HG03558 (cell line): ENCODE measurements around the gene CFAP97.
"Not testable (repeated sequence)": the region's sequence is repeated elsewhere in the genome, so short reads cannot be mapped to it uniquely, and the experiment has no call there.

Experiments used
- ATAC-seq: cut with Tn5 transposase; IDR thresholded peaks from one replicate; pipeline ENCODE4 v1.9.1; 2021; ENCODE audit warnings: moderate number of reproducible peaks; ENCODE audit not compliant: unreplicated experiment; ENCODE audit errors: extremely low read depth

CFAP97 gene

GRCh38 chr4:185144601-185145240 lies 59.1 kb downstream of the CFAP97 start:
- no peak for ATAC-seq

- no peak for ATAC-seq
Measured at GRCh38 chr4:185143601-185143969, 60.2 kb downstream of the CFAP97 start.

GRCh38 chr4:185142912-185143600 lies 60.7 kb downstream of the CFAP97 start, which contains the start of gene SLC25A4:
TSS of gene SLC25A4 (plus strand) at chr4:185143266. CDS start at chr4:185143373, 107 bp downstream.
- ATAC-seq: peak; percentile 87

- ATAC-seq: no peak
Measured at GRCh38 chr4:185142564-185142911, 61.3 kb downstream of the CFAP97 start.

GRCh38 chr4:185141777-185142176 lies 62.0 kb downstream of the CFAP97 start:
- no peak for ATAC-seq

- ATAC-seq: no peak
Measured at GRCh38 chr4:185139736-185140135, 64.1 kb downstream of the CFAP97 start.

- no peak for ATAC-seq
Measured at GRCh38 chr4:185138161-185138560, 65.6 kb downstream of the CFAP97 start.

- no peak for ATAC-seq
Measured at GRCh38 chr4:185137233-185137925, 66.4 kb downstream of the CFAP97 start.

- ATAC-seq: no peak
Measured at GRCh38 chr4:185134307-185134869, 69.4 kb downstream of the CFAP97 start.

- no peak for ATAC-seq
Measured at GRCh38 chr4:185128272-185129119, 75.3 kb downstream of the CFAP97 start.

GRCh38 chr4:185127021-185127925 lies 76.5 kb downstream of the CFAP97 start:
- no peak for ATAC-seq

- no peak for ATAC-seq
Measured at GRCh38 chr4:185124006-185124405, 79.8 kb downstream of the CFAP97 start.

- peak; percentile 60 for ATAC-seq
Measured at GRCh38 chr4:185122681-185123345, 81.0 kb downstream of the CFAP97 start.

- no peak for ATAC-seq
Measured at GRCh38 chr4:185120631-185120946, 83.2 kb downstream of the CFAP97 start.

GRCh38 chr4:185119927-185120630 lies 83.7 kb downstream of the CFAP97 start:
- ATAC-seq: no peak

GRCh38 chr4:185119467-185119866 lies 84.3 kb downstream of the CFAP97 start:
- ATAC-seq: not testable (repeated sequence)

GRCh38 chr4:185118876-185119275 lies 84.9 kb downstream of the CFAP97 start:
- ATAC-seq: no peak

GRCh38 chr4:185117300-185117934 lies 86.4 kb downstream of the CFAP97 start:
- no peak for ATAC-seq
